ENCODE results near the gene LHFPL6.

- TF ChIP-seq CTCF (conservative IDR thresholded peaks at IDR 0.05) (no peak), EZH2 (IDR thresholded peaks at IDR 0.05; ENCODE audit: low read depth) (no peak)
Measured at GRCh38 chr13:39353988-39354387, 249.0 kb downstream of the LHFPL6 start.

Measured in PC-9 (cell line).